MM.1S (cell line): ENCODE data around the gene AVPR1B.
A peak's percentile ranks its signal among the peaks of the same experiment; 100 is the strongest.

Experiments
- DNase-seq: peaks from one replicate; pipeline ENCODE4 v3.0.0-alpha.2; 2015
- H2AFZ ChIP-seq: fragments of 300-600 bp; sonication (generic); 2 replicates; pipeline ENCODE4 v1.6.0; 2016; ENCODE audit warnings: antibody characterized with exemption, low read length
- H3F3A ChIP-seq: fragments of 300-600 bp; sonication (generic); 2 replicates; pipeline ENCODE4 v1.6.1; 2016; ENCODE audit warnings: mild to moderate bottlenecking, antibody characterized with exemption, low read length, moderate library complexity, mixed read lengths; ENCODE audit not compliant: insufficient read depth
- H3K27ac ChIP-seq: fragments of 300-600 bp; sonication (generic); 2 replicates; pipeline ENCODE4 v1.5.1; 2016; ENCODE audit warnings: mild to moderate bottlenecking, low read length
- H3K27me3 ChIP-seq: fragments of 300-600 bp; sonication (generic); replicated peaks from 2 replicates; pipeline ENCODE4 v1.6.0; 2016; ENCODE audit warnings: low read length; ENCODE audit not compliant: insufficient read depth
- H3K36me3 ChIP-seq: fragments of 300-600 bp; sonication (generic); replicated peaks from 2 replicates; pipeline ENCODE4 v1.6.1; 2016; ENCODE audit warnings: mild to moderate bottlenecking, low read length, mixed read lengths; ENCODE audit not compliant: insufficient read depth
- H3K4me1 ChIP-seq: fragments of 300-600 bp; sonication (generic); 2 replicates; pipeline ENCODE4 v1.6.1; 2016; ENCODE audit warnings: low read length, mixed read lengths
- H3K4me2 ChIP-seq: fragments of 300-600 bp; sonication (generic); 2 replicates; pipeline ENCODE4 v1.6.0; 2016; ENCODE audit warnings: low read depth, low read length
- H3K4me3 ChIP-seq: fragments of 300-600 bp; sonication (generic); 2 replicates; pipeline ENCODE4 v1.5.1; 2016; ENCODE audit warnings: low read length, mixed read lengths
- H3K79me2 ChIP-seq: fragments of 300-600 bp; sonication (generic); 2 replicates; pipeline ENCODE4 v1.6.1; 2016; ENCODE audit warnings: mixed run types, low read length, mixed read lengths
- H3K9ac ChIP-seq: fragments of 300-600 bp; sonication (generic); 2 replicates; pipeline ENCODE4 v1.6.1; 2016; ENCODE audit warnings: low read length, mixed read lengths
- H3K9me2 ChIP-seq: fragments of 300-600 bp; sonication (generic); replicated peaks from 2 replicates; pipeline ENCODE4 v1.6.1; 2016; ENCODE audit warnings: mild to moderate bottlenecking, low read length, mixed read lengths; ENCODE audit not compliant: insufficient read depth
- H3K9me3 ChIP-seq: fragments of 300-600 bp; sonication (generic); replicated peaks from 2 replicates; pipeline ENCODE4 v1.6.1; 2016; ENCODE audit warnings: mild to moderate bottlenecking, low read length, mixed read lengths; ENCODE audit not compliant: insufficient read depth
- H4K20me1 ChIP-seq: fragments of 300-600 bp; sonication (generic); 2 replicates; pipeline ENCODE4 v1.6.1; 2016; ENCODE audit warnings: mild to moderate bottlenecking, low read length, moderate library complexity, mixed read lengths; ENCODE audit not compliant: insufficient read depth
- EZH2 ChIP-seq: fragments of 300-600 bp; sonication (generic); optimal IDR thresholded peaks from 2 replicates; pipeline ENCODE3; 2017; ENCODE audit warnings: low read depth, mild to moderate bottlenecking, antibody characterized with exemption, low read length, mixed read lengths
- EZH2phosphoT487 ChIP-seq: fragments of 300-600 bp; sonication (generic); IDR thresholded peaks from 2 replicates; pipeline ENCODE4 v1.6.1; 2018; ENCODE audit warnings: antibody characterized with exemption, low read length
- TF ChIP-seq, protein P1 (sequence below): fragments of 300-600 bp; sonication (generic); IDR thresholded peaks from 2 replicates; pipeline ENCODE4 v1.5.1; 2016; ENCODE audit warnings: antibody characterized with exemption, low read length, mixed read lengths

Gene AVPR1B

GRCh38 chr1:206116191-206116872 is 856 bp downstream of the AVPR1B start:
- 0 out of 2 replicates have a peak, but pooled peaks cover 2% of the 10 kb centered on the region for H3K9me3 ChIP-seq
- 0 out of 2 replicates have a peak overlapping the region, but pooled peaks have one; percentile 81 for H2AFZ ChIP-seq
- peaks cover 5% of the 10 kb centered on the region for H3K27me3 ChIP-seq
- H3K9ac ChIP-seq, result no peak overlapping the region
- H3K9me2 ChIP-seq, result no peaks in the 10 kb centered on the region
- H4K20me1 ChIP-seq, result no peaks in the 10 kb centered on the region
- H3K79me2 ChIP-seq, result no peaks in the 10 kb centered on the region
- peaks cover 10% of the 10 kb centered on the region for H3K4me1 ChIP-seq
- DNase-seq, result no peak
- H3K4me3 ChIP-seq, result no peak overlapping the region
- H3K36me3 ChIP-seq, result no peaks in the 10 kb centered on the region
- peak overlapping the region; percentile 99; the same call in 1 of the 2 replicates for H3K4me2 ChIP-seq
- no peaks in the 10 kb centered on the region; the same call in 1 of the 2 replicates for H3F3A ChIP-seq
- TF ChIP-seq, protein P1, sequence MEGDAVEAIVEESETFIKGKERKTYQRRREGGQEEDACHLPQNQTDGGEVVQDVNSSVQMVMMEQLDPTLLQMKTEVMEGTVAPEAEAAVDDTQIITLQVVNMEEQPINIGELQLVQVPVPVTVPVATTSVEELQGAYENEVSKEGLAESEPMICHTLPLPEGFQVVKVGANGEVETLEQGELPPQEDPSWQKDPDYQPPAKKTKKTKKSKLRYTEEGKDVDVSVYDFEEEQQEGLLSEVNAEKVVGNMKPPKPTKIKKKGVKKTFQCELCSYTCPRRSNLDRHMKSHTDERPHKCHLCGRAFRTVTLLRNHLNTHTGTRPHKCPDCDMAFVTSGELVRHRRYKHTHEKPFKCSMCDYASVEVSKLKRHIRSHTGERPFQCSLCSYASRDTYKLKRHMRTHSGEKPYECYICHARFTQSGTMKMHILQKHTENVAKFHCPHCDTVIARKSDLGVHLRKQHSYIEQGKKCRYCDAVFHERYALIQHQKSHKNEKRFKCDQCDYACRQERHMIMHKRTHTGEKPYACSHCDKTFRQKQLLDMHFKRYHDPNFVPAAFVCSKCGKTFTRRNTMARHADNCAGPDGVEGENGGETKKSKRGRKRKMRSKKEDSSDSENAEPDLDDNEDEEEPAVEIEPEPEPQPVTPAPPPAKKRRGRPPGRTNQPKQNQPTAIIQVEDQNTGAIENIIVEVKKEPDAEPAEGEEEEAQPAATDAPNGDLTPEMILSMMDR, result no peak
- no peak for TF ChIP-seq EZH2phosphoT487
- no peak for TF ChIP-seq EZH2
- no peak overlapping the region for H3K27ac ChIP-seq

DNA sequence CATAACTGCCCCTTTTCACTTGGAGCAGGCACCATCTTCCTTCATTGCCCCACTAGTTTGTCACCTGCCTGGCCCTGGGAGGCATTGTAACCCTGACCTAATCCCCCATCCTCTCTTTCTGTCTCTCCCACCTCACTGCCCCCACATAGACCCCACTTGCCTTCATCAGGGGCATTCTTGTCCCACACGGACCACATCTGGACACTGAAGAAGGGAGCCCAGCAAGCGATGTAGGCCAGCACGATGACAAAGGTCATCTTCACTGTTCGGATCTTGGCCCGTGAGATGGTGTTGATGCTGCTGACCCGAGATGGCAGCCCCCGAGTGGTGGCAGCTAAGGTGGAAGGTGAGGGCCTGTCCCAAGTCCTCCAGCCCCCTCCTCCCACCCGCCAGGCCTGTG is 1.4 kb downstream of the AVPR1B start:
- no peak overlapping the region for H3K4me3 ChIP-seq
- H3K27ac ChIP-seq, result no peak overlapping the region
- no peak for DNase-seq
- no peak overlapping the region for H2AFZ ChIP-seq
- peaks cover 5% of the 10 kb centered on the region for H3K27me3 ChIP-seq
- no peak overlapping the region for H3K9ac ChIP-seq
- TF ChIP-seq EZH2phosphoT487, result no peak
- H3K4me2 ChIP-seq, result no peak overlapping the region
- H3K9me3 ChIP-seq, result no peaks in the 10 kb centered on the region
- no peaks in the 10 kb centered on the region for H3K79me2 ChIP-seq
- H3K36me3 ChIP-seq, result no peaks in the 10 kb centered on the region
- H3K4me1 ChIP-seq, result peaks cover 10% of the 10 kb centered on the region
- no peaks in the 10 kb centered on the region; the same call in 1 of the 2 replicates for H3F3A ChIP-seq
- no peaks in the 10 kb centered on the region for H4K20me1 ChIP-seq
- H3K9me2 ChIP-seq, result no peaks in the 10 kb centered on the region

GRCh38 chr1:206114692-206115640 is 2.2 kb downstream of the AVPR1B start:
- H4K20me1 ChIP-seq, result no peaks in the 10 kb centered on the region
- no peak overlapping the region for H3K27ac ChIP-seq
- no peaks in the 10 kb centered on the region for H3K36me3 ChIP-seq
- no peaks in the 10 kb centered on the region for H3K79me2 ChIP-seq
- H3K9me2 ChIP-seq, result no peaks in the 10 kb centered on the region
- H3K4me2 ChIP-seq, result no peak overlapping the region
- no peaks in the 10 kb centered on the region; the same call in 1 of the 2 replicates for H3F3A ChIP-seq
- no peaks in the 10 kb centered on the region for H3K9me3 ChIP-seq
- TF ChIP-seq, protein P1, result no peak
- TF ChIP-seq EZH2, result no peak
- peaks cover 5% of the 10 kb centered on the region for H3K27me3 ChIP-seq
- no peak overlapping the region for H3K4me3 ChIP-seq
- H3K4me1 ChIP-seq, result peaks cover 10% of the 10 kb centered on the region
- DNase-seq, result no peak
- H2AFZ ChIP-seq, result no peak overlapping the region
- no peak overlapping the region for H3K9ac ChIP-seq
